GM18907 (cell line): ENCODE measurements around the gene POLR1A.

Experiments used
- ATAC-seq: cut with Tn5 transposase; IDR thresholded peaks from one replicate; pipeline ENCODE4 v1.9.1; 2021; ENCODE audit warnings: mild to moderate bottlenecking, moderate library complexity; ENCODE audit not compliant: unreplicated experiment

Gene POLR1A

DNA sequence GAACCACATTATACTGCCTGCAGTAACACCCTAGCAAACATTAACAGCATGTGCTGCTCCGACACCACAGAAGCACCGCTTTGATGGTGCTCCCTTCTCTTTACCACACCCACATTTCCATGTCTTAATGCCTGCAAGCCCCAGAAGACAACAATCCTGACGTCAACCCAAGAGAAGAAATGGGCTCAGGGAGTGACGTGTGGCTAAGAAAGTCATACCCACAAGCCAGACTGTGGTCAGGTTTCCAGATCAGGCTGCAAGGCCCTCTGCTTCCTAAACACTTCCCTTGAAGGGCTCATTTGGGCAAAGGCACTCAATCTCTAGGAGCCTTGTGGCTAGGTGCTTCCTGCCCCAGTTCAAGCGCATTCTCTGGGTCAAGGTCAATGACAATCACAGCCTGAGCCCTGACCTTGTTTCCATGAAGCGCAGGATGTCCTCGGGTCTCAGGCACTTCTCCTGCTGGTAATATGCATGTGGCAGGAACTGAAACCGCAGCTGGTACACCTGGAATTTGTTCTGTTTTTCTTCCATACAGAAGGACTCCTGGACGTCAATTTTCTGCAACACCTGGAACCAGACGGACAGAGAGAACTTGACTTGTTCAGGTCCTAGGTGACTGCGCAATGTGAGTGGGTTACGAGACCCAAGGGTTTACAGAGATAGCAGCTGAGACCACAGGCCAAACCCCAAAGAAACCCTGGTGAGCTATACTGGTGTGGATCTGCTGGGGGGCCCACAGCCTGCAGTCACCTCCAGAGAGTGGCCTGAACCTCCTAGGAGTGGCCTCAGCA is 67.2 kb downstream of the POLR1A start:
- peak; percentile 57 for ATAC-seq

- peak; percentile 7 for ATAC-seq
Observed at GRCh38 chr2:86037795-86038192, 67.9 kb downstream of the POLR1A start.

GRCh38 chr2:86037141-86037794 is 68.4 kb downstream of the POLR1A start:
- no peak for ATAC-seq

DNA sequence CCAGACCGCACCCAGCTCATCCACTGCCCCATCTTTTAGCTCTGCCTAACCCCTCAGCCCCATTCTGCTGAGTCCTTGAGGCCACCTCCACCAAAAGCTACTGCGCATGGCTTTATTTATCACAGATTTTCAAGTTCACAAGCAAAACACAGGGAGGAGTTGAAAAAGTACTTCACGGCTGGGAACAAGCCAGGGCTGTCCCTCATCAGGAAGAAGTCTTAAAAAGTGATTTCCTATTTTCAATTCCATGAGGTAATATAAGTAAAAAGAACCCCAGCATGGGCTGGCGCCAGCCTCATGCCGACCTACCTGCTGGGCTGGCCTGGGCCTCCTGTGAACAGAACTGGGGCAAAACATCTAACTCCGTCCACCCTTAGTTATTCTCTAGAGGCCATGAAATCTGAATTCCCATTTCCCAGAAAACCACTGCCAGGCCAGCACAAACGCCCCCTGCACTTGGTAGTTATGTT is 69.0 kb downstream of the POLR1A start:
- ATAC-seq: no peak

DNA sequence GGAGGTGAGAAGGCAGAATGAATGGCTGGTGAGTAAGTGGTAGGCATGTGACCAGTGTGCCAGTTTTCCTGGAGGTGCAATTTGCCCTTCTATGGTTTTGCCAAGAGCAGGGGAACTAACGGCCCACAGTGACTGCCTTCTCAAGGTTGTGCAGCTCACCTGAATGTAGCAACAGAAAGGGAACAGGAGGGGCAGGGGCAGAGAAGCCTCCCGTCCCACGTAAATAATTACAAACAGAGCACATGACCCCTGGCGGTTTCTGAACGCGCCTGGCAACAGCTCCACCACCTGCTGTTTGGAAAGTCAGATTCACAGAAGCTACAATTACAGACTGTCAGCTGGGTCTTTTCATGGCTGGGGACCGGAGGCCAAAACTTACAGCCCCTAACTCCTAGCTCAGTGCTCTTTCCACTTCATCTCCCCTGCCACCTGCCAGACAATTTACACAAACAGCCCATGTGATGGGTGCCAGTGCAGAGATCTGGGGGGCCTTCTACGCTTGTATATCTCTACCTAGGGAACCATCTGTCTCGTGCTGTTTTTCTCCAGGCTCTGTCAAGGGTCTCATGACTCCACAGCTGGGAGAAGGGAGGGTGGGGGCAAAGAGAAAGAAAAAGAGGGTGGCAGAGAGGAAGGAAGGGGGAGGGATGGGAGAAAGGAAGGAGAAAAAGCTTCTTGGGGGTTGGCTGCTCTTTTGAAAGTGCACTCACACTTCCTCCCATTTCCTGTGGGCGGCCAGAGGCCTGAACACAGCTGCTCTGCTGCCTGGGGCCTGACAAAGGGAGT is 69.6 kb downstream of the POLR1A start:
- ATAC-seq: peak; percentile 66

GRCh38 chr2:86035376-86035882 is 70.3 kb downstream of the POLR1A start:
- no peak for ATAC-seq

GRCh38 chr2:86033751-86034692 is 71.7 kb downstream of the POLR1A start:
- ATAC-seq: no peak

DNA sequence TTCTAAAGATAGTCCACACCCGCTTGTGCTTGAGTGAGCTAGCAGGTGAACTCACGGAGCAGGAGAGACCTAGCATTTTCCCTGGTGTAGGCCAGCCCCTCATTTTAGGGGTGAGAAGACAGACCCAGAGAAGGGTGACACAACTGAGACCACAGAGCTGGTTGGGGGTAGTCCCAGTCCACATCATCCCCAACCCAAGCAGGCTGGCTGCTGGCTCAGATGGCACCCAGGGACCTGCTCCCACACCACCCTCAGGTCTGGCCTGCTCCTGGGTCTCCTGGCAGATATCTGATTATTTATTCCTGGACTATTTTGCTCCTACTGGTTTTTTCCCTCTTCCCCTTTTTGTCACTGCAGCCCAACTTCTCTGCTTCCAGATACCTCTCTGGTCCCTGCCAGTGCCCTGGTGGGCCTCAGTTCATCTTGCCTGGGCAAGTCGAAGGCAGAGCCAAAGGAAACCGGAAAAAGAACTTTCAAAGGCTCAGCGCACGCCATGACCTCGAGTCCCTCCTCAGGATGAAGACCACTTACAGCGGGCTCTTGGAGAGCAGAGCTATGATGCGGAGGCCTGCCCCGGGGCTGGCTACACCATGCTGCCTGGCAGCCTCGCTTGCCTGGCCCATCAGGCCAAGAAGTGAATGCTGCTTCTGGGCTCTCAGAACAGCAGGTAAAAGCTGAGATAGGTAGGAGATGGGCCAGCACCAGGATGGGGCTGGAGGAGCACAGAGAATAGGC is 72.7 kb downstream of the POLR1A start:
- ATAC-seq: no peak

GRCh38 chr2:86031606-86032005 is 74.1 kb downstream of the POLR1A start:
- ATAC-seq: no peak

DNA sequence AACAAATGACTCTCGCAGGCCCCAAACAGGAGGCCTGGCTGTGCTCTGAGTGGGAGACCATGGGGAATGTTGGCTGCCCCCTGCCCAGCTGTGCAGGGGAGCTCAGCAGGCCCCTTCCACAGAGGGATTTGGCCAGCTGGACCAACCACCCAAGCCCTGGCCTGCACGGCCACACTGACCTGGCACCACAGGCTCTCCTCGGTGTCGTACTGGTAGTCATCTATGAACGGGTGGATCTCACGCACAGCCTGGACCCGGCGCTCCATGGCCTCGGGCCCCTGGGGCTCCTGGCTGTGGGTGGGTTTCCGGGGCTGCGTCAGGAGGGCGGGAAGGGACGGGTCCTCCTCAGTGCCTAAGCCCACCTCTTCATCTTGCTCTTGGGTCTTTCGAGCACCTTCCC is 74.5 kb downstream of the POLR1A start:
- no peak for ATAC-seq

- ATAC-seq: no peak
Observed at GRCh38 chr2:86029873-86030272, 75.8 kb downstream of the POLR1A start.

GRCh38 chr2:86028766-86029381 is 76.8 kb downstream of the POLR1A start:
- ATAC-seq: no peak

- ATAC-seq: no peak
Observed at GRCh38 chr2:86027922-86028765, 77.5 kb downstream of the POLR1A start.

- no peak for ATAC-seq
Observed at GRCh38 chr2:86027196-86027921, 78.3 kb downstream of the POLR1A start.

GRCh38 chr2:86026744-86027065 is 79.0 kb downstream of the POLR1A start:
- no peak for ATAC-seq

DNA sequence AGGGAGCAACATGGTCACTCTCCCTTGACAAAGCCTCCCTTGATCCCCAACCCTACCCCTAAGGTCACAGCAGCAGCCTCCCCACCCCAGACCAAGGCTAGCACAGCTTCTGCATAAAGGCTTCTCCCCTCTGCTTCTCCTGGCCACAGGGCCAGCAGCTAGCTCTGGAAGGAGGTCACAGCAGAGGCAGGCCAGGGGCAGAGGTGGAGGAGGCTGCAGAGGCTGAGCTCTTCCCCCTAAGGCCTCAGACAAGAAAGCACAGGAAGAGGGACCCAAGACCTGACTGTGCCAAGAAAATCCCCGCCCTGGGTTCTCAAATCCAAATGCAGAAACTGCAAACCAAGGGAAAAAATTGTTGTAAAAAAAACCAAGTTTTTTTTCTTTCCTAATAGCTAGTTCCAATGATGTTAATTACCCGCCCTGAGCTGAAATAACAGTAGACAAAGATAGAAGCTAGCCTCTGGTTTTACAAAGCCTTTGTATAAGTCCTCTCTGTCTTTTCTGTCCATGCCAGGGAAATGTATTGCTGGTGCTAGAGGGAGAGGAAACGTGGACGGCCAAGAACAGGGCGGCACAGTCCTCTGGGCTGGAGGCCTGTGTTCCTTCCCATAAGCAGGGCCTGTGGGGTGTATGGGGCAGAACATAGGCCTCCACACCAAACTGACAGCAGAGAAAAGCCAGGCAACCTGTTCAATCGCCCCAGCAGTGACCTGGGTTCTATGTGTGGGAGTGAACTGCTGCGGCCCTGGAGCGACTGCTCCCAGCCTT is 79.5 kb downstream of the POLR1A start:
- ATAC-seq: no peak

DNA sequence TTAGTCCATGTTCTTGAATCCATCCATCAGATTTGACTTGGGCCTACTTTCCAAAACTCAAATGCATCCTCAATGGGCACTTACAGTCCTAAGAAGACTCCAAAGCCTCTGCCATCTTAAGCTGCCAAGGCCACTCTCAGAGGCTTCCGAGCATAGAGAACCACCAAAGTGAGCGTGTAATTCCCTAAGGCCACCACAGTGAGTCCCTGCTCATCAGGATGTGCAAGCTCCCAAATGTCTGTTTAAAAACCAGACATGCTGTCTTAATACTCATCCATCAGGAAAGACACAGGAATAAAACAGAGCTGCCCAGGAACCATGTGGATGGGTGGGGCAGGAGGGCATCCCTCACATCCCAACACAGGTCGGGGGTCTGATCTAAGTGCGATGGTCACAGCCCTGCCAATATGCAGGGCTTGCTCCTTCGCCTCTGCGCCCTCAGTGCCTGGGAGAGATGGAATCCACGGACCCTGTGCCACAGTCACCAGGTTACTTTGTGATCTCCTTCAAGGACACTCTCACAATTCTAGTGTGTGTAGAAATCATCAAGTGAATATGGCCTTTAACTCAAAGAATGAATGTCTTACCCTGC is 80.4 kb downstream of the POLR1A start:
- ATAC-seq: no peak
